GM23338 (cell line): ENCODE results near the gene ACOX2. TPM values are rescaled to one million over a fixed set of nuclear protein-coding genes. Genes with fewer than 3 reads are reported as not detected.

Experiments used
- ATAC-seq: fragments of 200-7000 bp; cut with Tn5 transposase; 3 replicates; pipeline ENCODE4 v1.9.1; 2020
- DNase-seq: peaks from one replicate; pipeline ENCODE4 v3.0.0-alpha.2; 2015; ENCODE audit warnings: low spot score
- H2AFZ ChIP-seq: fragments of 200-600 bp; sonication (generic); 2 replicates; pipeline ENCODE4 v1.8.0; 2016; ENCODE audit warnings: antibody characterized with exemption, mild to moderate bottlenecking, moderate library complexity
- H3F3A ChIP-seq: fragments of 200-600 bp; sonication (generic); replicated peaks from 2 replicates; pipeline ENCODE4 v1.8.0; 2017; ENCODE audit warnings: antibody characterized with exemption, mixed run types, low read depth
- H3K27ac ChIP-seq: fragments of 200-600 bp; sonication (generic); 2 replicates; pipeline ENCODE4 v1.6.1; 2016; ENCODE audit warnings: low read depth
- H3K27me3 ChIP-seq: fragments of 200-600 bp; sonication (generic); 2 replicates; pipeline ENCODE4 v1.8.0; 2016; ENCODE audit warnings: mild to moderate bottlenecking, mixed run types, moderate library complexity; ENCODE audit not compliant: insufficient read depth
- H3K36me3 ChIP-seq: fragments of 200-600 bp; sonication (generic); 2 replicates; pipeline ENCODE4 v1.8.0; 2016; ENCODE audit warnings: mild to moderate bottlenecking; ENCODE audit not compliant: insufficient read depth
- H3K4me1 ChIP-seq: fragments of 200-600 bp; sonication (generic); 2 replicates; pipeline ENCODE4 v1.8.0; 2016; ENCODE audit warnings: mild to moderate bottlenecking, moderate library complexity; ENCODE audit not compliant: insufficient read depth
- H3K4me2 ChIP-seq: fragments of 200-600 bp; sonication (generic); 2 replicates; pipeline ENCODE4 v1.7.1; 2017; ENCODE audit warnings: mixed run types
- H3K4me3 ChIP-seq: fragments of 200-600 bp; sonication (generic); 2 replicates; pipeline ENCODE4 v1.6.1; 2016; ENCODE audit warnings: mixed run types
- H3K79me2 ChIP-seq: fragments of 200-600 bp; sonication (generic); replicated peaks from 2 replicates; pipeline ENCODE4 v1.8.0; 2017; ENCODE audit warnings: mild to moderate bottlenecking; ENCODE audit not compliant: insufficient read depth
- H3K9me2 ChIP-seq: fragments of 200-600 bp; sonication (generic); 2 replicates; pipeline ENCODE4 v1.8.0; 2017; ENCODE audit not compliant: insufficient read depth
- H4K20me1 ChIP-seq: fragments of 200-600 bp; sonication (generic); replicated peaks from 2 replicates; pipeline ENCODE4 v1.8.0; 2017; ENCODE audit warnings: mild to moderate bottlenecking; ENCODE audit not compliant: insufficient read depth
- H3K27ac Mint-ChIP-seq: 2 replicates; pipeline ENCODE4 v1.8.0; 2020; ENCODE audit warnings: inconsistent platforms, mild to moderate bottlenecking, moderate library complexity, mixed read lengths
- H3K27me3 Mint-ChIP-seq: 3 replicates; pipeline ENCODE4 v1.8.0; 2022; ENCODE audit warnings: low read depth, mild to moderate bottlenecking, moderate library complexity, mixed read lengths, inconsistent platforms; ENCODE audit not compliant: insufficient read depth, poor library complexity
- H3K36me3 Mint-ChIP-seq: 3 replicates; pipeline ENCODE4 v1.8.0; 2021; ENCODE audit warnings: low read depth, mild to moderate bottlenecking, inconsistent platforms, moderate library complexity, mixed read lengths
- H3K4me1 Mint-ChIP-seq: 3 replicates; pipeline ENCODE4 v1.8.0; 2020; ENCODE audit warnings: mild to moderate bottlenecking, inconsistent platforms, mixed read lengths
- H3K4me3 Mint-ChIP-seq: 3 replicates; pipeline ENCODE4 v1.8.0; 2021; ENCODE audit warnings: moderate library complexity, mild to moderate bottlenecking, inconsistent platforms, mixed read lengths
- H3K9me3 Mint-ChIP-seq: 3 replicates; pipeline ENCODE4 v1.8.0; 2020; ENCODE audit warnings: moderate library complexity, mild to moderate bottlenecking, inconsistent platforms, mixed read lengths
- CREB1 ChIP-seq: fragments of 250-450 bp; sonication (Bioruptor Pico); IDR thresholded peaks from 2 replicates; pipeline ENCODE4 v1.5.0; 2020; ENCODE audit warnings: low read depth, mild to moderate bottlenecking, moderate library complexity
- ETS1 ChIP-seq: IDR thresholded peaks from 2 replicates; pipeline ENCODE4 v1.6.1; 2016; ENCODE audit warnings: antibody characterized with exemption
- EZH2 ChIP-seq: fragments of 200-600 bp; sonication (generic); IDR thresholded peaks from one replicate; pipeline ENCODE4 v1.8.0; 2017; ENCODE audit warnings: antibody characterized with exemption, mild to moderate bottlenecking, low read depth; ENCODE audit not compliant: unreplicated experiment
- EZH2phosphoT487 ChIP-seq: fragments of 200-600 bp; sonication (generic); IDR thresholded peaks from one replicate; pipeline ENCODE4 v1.8.1; 2018; ENCODE audit warnings: antibody characterized with exemption; ENCODE audit not compliant: unreplicated experiment
- JUNB ChIP-seq: IDR thresholded peaks from one replicate; pipeline ENCODE4 v1.6.1; 2016; ENCODE audit warnings: antibody characterized with exemption; ENCODE audit not compliant: unreplicated experiment
- NANOG ChIP-seq: IDR thresholded peaks from 2 replicates; pipeline ENCODE4 v1.6.1; 2016; ENCODE audit warnings: antibody characterized with exemption, borderline replicate concordance
- STAT1 ChIP-seq: IDR thresholded peaks from one replicate; pipeline ENCODE4 v1.6.1; 2016; ENCODE audit warnings: antibody characterized with exemption; ENCODE audit not compliant: unreplicated experiment
- ZNF114 ChIP-seq: fragments of 250-450 bp; sonication (Bioruptor Pico); IDR thresholded peaks from 2 replicates; pipeline ENCODE4 v1.5.0; 2020; ENCODE audit warnings: mild to moderate bottlenecking, moderate library complexity
- ZNF331 ChIP-seq: fragments of 250-450 bp; sonication (Bioruptor Pico); IDR thresholded peaks from 2 replicates; pipeline ENCODE4 v1.5.0; 2020; ENCODE audit warnings: low read depth, mild to moderate bottlenecking, moderate library complexity
- polyA plus RNA-seq: library from polyadenylated mRNA; unstranded; fragments of >200 nt; fragmentation: Nextera tagmentation; extraction: Ambion mirVana; gene quantifications from 2 replicates; pipeline ENCODE4 v1.2.1, GENCODE V29; 2016
- total RNA-seq: library from RNA; depleted of rRNA; stranded (reverse); fragments of >200 nt; shearing (Covaris generic); gene quantifications from 2 replicates; pipeline ENCODE4 v1.2.3, GENCODE V29; 2014
- TF ChIP-seq, protein P1 (sequence below): IDR thresholded peaks from one replicate; pipeline ENCODE4 v1.6.1; 2018; ENCODE audit warnings: antibody characterized with exemption; ENCODE audit not compliant: unreplicated experiment
- TF ChIP-seq, protein P2 (sequence below), 2 experiments: fragments of 200-600 bp in 1 of 2; sonication (generic) in 1 of 2; conservative IDR thresholded peaks; 2 replicates each; pipeline versions ENCODE4 v1.5.1 to v1.6.1; 2016 to 2017; ENCODE audit warnings: antibody characterized with exemption in 2 of 2, low read depth in 2 of 2, mild to moderate bottlenecking in 2 of 2, moderate library complexity in 1 of 2

The ACOX2 gene
- total and polyA plus RNA-seq, 2 experiments from 2014 or later, result 1.1 to 1.9 TPM

- ATAC-seq, result no peak
Measured at GRCh38 chr3:58557491-58557890, 20.5 kb upstream of the ACOX2 start.

GRCh38 chr3:58556761-58557221 lies 19.8 kb upstream of the ACOX2 start:
- H2AFZ ChIP-seq, result peak overlapping the region; percentile 26; the same call in 1 of the 2 replicates
- no peak overlapping the region for H3K27ac Mint-ChIP-seq
- TF ChIP-seq, protein P1, sequence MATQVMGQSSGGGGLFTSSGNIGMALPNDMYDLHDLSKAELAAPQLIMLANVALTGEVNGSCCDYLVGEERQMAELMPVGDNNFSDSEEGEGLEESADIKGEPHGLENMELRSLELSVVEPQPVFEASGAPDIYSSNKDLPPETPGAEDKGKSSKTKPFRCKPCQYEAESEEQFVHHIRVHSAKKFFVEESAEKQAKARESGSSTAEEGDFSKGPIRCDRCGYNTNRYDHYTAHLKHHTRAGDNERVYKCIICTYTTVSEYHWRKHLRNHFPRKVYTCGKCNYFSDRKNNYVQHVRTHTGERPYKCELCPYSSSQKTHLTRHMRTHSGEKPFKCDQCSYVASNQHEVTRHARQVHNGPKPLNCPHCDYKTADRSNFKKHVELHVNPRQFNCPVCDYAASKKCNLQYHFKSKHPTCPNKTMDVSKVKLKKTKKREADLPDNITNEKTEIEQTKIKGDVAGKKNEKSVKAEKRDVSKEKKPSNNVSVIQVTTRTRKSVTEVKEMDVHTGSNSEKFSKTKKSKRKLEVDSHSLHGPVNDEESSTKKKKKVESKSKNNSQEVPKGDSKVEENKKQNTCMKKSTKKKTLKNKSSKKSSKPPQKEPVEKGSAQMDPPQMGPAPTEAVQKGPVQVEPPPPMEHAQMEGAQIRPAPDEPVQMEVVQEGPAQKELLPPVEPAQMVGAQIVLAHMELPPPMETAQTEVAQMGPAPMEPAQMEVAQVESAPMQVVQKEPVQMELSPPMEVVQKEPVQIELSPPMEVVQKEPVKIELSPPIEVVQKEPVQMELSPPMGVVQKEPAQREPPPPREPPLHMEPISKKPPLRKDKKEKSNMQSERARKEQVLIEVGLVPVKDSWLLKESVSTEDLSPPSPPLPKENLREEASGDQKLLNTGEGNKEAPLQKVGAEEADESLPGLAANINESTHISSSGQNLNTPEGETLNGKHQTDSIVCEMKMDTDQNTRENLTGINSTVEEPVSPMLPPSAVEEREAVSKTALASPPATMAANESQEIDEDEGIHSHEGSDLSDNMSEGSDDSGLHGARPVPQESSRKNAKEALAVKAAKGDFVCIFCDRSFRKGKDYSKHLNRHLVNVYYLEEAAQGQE, result no peak
- TF ChIP-seq ZNF331 (CRISPR knock-in tag) (no peak), ZNF114 (no peak), CREB1 (no peak), STAT1 (no peak)

More at GRCh38 chr3:58557491-58557890, 20.5 kb upstream of the ACOX2 start:
- no peaks in the 10 kb centered on the region for H3K36me3 ChIP-seq
- peaks cover 10% of the 10 kb centered on the region for H3K4me1 ChIP-seq
- Mint-ChIP-seq H3K27me3 (peaks cover 13% of the 10 kb centered on the region), H3K27ac (peak overlapping the region; percentile 7; the same call in 1 of the 2 replicates), H3K9me3 (peaks cover 17% of the 10 kb centered on the region), H3K36me3 (peaks cover 3% of the 10 kb centered on the region; the same call in 2 of the 3 replicates), H3K4me3 (no peak overlapping the region), H3K4me1 (peaks cover 29% of the 10 kb centered on the region)
- H3K9me2 ChIP-seq, result no peaks in the 10 kb centered on the region
- no peak overlapping the region for H3K4me3 ChIP-seq
- 0 out of 2 replicates have a peak overlapping the region, but pooled peaks have one; percentile 2 for H2AFZ ChIP-seq
- no peak overlapping the region for H3K27ac ChIP-seq
- TF ChIP-seq NANOG (no peak), ZNF331 (CRISPR knock-in tag) (no peak), EZH2phosphoT487 (no peak), ZNF114 (no peak), EZH2 (no peak), ETS1 (no peak), JUNB (no peak)
- TF ChIP-seq, protein P2, sequence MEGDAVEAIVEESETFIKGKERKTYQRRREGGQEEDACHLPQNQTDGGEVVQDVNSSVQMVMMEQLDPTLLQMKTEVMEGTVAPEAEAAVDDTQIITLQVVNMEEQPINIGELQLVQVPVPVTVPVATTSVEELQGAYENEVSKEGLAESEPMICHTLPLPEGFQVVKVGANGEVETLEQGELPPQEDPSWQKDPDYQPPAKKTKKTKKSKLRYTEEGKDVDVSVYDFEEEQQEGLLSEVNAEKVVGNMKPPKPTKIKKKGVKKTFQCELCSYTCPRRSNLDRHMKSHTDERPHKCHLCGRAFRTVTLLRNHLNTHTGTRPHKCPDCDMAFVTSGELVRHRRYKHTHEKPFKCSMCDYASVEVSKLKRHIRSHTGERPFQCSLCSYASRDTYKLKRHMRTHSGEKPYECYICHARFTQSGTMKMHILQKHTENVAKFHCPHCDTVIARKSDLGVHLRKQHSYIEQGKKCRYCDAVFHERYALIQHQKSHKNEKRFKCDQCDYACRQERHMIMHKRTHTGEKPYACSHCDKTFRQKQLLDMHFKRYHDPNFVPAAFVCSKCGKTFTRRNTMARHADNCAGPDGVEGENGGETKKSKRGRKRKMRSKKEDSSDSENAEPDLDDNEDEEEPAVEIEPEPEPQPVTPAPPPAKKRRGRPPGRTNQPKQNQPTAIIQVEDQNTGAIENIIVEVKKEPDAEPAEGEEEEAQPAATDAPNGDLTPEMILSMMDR (conservative IDR thresholded peaks at IDR 0.05; ENCODE audit: low read depth in 2 of 2), result no peak
- H4K20me1 ChIP-seq, result no peaks in the 10 kb centered on the region
- H3K4me2 ChIP-seq, result no peak overlapping the region
- no peaks in the 10 kb centered on the region for H3F3A ChIP-seq
- DNase-seq, result no peak
- H3K27me3 ChIP-seq, result no peaks in the 10 kb centered on the region
- no peaks in the 10 kb centered on the region for H3K79me2 ChIP-seq

More at GRCh38 chr3:58556761-58557221, 19.8 kb upstream of the ACOX2 start:
- Histone ChIP-seq H4K20me1 (no peaks in the 10 kb centered on the region), H3K4me1 (peaks cover 4% of the 10 kb centered on the region), H3K9me2 (no peaks in the 10 kb centered on the region), H3K4me3 (no peak overlapping the region), H3K36me3 (no peaks in the 10 kb centered on the region), H3K27ac (no peak overlapping the region), H3K27me3 (no peaks in the 10 kb centered on the region), H3K79me2 (no peaks in the 10 kb centered on the region), H3F3A (no peaks in the 10 kb centered on the region), H3K4me2 (no peak overlapping the region)
- Mint-ChIP-seq H3K9me3 (peaks cover 22% of the 10 kb centered on the region), H3K4me3 (no peak overlapping the region), H3K4me1 (peaks cover 24% of the 10 kb centered on the region), H3K36me3 (peaks cover 7% of the 10 kb centered on the region; the same call in 2 of the 3 replicates), H3K27me3 (peaks cover 10% of the 10 kb centered on the region)
- ATAC-seq (no peak; the same call in 2 of the 3 replicates), DNase-seq (no peak)
